ENCODE measurements around the gene SAMD14.

GRCh38 chr17:50125420-50125997 is 4.5 kb downstream of the SAMD14 start:
- TF ChIP-seq, protein P1, sequence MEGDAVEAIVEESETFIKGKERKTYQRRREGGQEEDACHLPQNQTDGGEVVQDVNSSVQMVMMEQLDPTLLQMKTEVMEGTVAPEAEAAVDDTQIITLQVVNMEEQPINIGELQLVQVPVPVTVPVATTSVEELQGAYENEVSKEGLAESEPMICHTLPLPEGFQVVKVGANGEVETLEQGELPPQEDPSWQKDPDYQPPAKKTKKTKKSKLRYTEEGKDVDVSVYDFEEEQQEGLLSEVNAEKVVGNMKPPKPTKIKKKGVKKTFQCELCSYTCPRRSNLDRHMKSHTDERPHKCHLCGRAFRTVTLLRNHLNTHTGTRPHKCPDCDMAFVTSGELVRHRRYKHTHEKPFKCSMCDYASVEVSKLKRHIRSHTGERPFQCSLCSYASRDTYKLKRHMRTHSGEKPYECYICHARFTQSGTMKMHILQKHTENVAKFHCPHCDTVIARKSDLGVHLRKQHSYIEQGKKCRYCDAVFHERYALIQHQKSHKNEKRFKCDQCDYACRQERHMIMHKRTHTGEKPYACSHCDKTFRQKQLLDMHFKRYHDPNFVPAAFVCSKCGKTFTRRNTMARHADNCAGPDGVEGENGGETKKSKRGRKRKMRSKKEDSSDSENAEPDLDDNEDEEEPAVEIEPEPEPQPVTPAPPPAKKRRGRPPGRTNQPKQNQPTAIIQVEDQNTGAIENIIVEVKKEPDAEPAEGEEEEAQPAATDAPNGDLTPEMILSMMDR (IDR thresholded peaks at IDR 0.05) = no peak
- no peak for TF ChIP-seq EZH2 (IDR thresholded peaks at IDR 0.05; ENCODE audit: borderline replicate concordance, insufficient read depth, low read depth, low read length, poor library complexity, severe bottlenecking)
